Nephron (organoid): ENCODE results near the gene VPREB3.

Experiments used
- H3K27ac Mint-ChIP-seq, 3 experiments: 2 replicates each; pipeline ENCODE4 v1.8.0; 2020; ENCODE audit warnings: mixed read lengths in 3 of 3, mild to moderate bottlenecking in 2 of 3, moderate library complexity in 1 of 3
- H3K27me3 Mint-ChIP-seq: 2 replicates; pipeline ENCODE4 v1.8.0; 2021; ENCODE audit warnings: low read depth, mild to moderate bottlenecking, moderate library complexity, mixed read lengths
- H3K36me3 Mint-ChIP-seq: 2 replicates; pipeline ENCODE4 v1.8.0; 2020; ENCODE audit warnings: low read depth, mixed read lengths
- H3K4me1 Mint-ChIP-seq: 2 replicates; pipeline ENCODE4 v1.8.0; 2020; ENCODE audit warnings: mixed read lengths
- H3K4me3 Mint-ChIP-seq, 3 experiments: 2 replicates each; pipeline ENCODE4 v1.8.0; 2020; ENCODE audit warnings: mild to moderate bottlenecking in 3 of 3, mixed read lengths in 3 of 3, moderate library complexity in 2 of 3
- H3K9me3 Mint-ChIP-seq: 2 replicates; pipeline ENCODE4 v1.8.0; 2020; ENCODE audit warnings: mixed read lengths
- TF ChIP-seq, protein P1 (sequence below), 3 experiments: fragments of 200-600 bp; sonication (generic); IDR thresholded peaks; one replicate each; pipeline ENCODE4 v1.5.0; 2021; ENCODE audit warnings: antibody characterized with exemption in 3 of 3; ENCODE audit not compliant: unreplicated experiment in 3 of 3

The VPREB3 gene

GRCh38 chr22:23715806-23716375 is 38.3 kb downstream of the VPREB3 start:
- H3K4me1 Mint-ChIP-seq = peaks cover 4% of the 10 kb centered on the region
- H3K27me3 Mint-ChIP-seq = no peaks in the 10 kb centered on the region
- TF ChIP-seq, protein P1, sequence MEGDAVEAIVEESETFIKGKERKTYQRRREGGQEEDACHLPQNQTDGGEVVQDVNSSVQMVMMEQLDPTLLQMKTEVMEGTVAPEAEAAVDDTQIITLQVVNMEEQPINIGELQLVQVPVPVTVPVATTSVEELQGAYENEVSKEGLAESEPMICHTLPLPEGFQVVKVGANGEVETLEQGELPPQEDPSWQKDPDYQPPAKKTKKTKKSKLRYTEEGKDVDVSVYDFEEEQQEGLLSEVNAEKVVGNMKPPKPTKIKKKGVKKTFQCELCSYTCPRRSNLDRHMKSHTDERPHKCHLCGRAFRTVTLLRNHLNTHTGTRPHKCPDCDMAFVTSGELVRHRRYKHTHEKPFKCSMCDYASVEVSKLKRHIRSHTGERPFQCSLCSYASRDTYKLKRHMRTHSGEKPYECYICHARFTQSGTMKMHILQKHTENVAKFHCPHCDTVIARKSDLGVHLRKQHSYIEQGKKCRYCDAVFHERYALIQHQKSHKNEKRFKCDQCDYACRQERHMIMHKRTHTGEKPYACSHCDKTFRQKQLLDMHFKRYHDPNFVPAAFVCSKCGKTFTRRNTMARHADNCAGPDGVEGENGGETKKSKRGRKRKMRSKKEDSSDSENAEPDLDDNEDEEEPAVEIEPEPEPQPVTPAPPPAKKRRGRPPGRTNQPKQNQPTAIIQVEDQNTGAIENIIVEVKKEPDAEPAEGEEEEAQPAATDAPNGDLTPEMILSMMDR (IDR thresholded peaks at IDR 0.05; ENCODE audit: unreplicated experiment in 3 of 3) = no peak
- peak overlapping the region; percentile 81 to 89 (median 83) for H3K4me3 Mint-ChIP-seq
- H3K27ac Mint-ChIP-seq = no peak overlapping the region
- H3K9me3 Mint-ChIP-seq = no peaks in the 10 kb centered on the region
- H3K36me3 Mint-ChIP-seq = peaks cover 21% of the 10 kb centered on the region

- TF ChIP-seq, protein P1 (IDR thresholded peaks at IDR 0.05; ENCODE audit: unreplicated experiment in 3 of 3) = no peak
- Mint-ChIP-seq H3K27ac (peak overlapping the region in 1 of 3 experiments; percentile 41), H3K4me3 (peak overlapping the region; percentile 81 to 89 (median 83)), H3K9me3 (no peaks in the 10 kb centered on the region), H3K4me1 (peaks cover 4% of the 10 kb centered on the region), H3K27me3 (no peaks in the 10 kb centered on the region), H3K36me3 (peaks cover 31% of the 10 kb centered on the region)
These were observed 39.3 kb downstream of the VPREB3 start for GRCh38 chr22:23714596-23715578.

GRCh38 chr22:23713696-23714595 is 40.3 kb downstream of the VPREB3 start:
- Mint-ChIP-seq H3K27ac (peak overlapping the region in 1 of 3 experiments; percentile 48), H3K36me3 (peaks cover 38% of the 10 kb centered on the region), H3K4me1 (peaks cover 4% of the 10 kb centered on the region), H3K9me3 (no peaks in the 10 kb centered on the region), H3K4me3 (peak overlapping the region; percentile 55 to 64 (median 62)), H3K27me3 (no peaks in the 10 kb centered on the region)
- TF ChIP-seq, protein P1 (IDR thresholded peaks at IDR 0.05; ENCODE audit: unreplicated experiment in 3 of 3) = no peak

- Mint-ChIP-seq H3K4me1 (peaks cover 4% of the 10 kb centered on the region), H3K27ac (no peak overlapping the region), H3K36me3 (peaks cover 52% of the 10 kb centered on the region), H3K4me3 (no peak overlapping the region), H3K9me3 (no peaks in the 10 kb centered on the region), H3K27me3 (no peaks in the 10 kb centered on the region)
- TF ChIP-seq, protein P1 (IDR thresholded peaks at IDR 0.05; ENCODE audit: unreplicated experiment in 3 of 3) = no peak
These were observed 42.0 kb downstream of the VPREB3 start for GRCh38 chr22:23712256-23712655.

- H3K27me3 Mint-ChIP-seq = no peaks in the 10 kb centered on the region
- no peak overlapping the region for H3K4me3 Mint-ChIP-seq
- H3K36me3 Mint-ChIP-seq = peaks cover 79% of the 10 kb centered on the region
- no peaks in the 10 kb centered on the region for H3K4me1 Mint-ChIP-seq
- no peak overlapping the region for H3K27ac Mint-ChIP-seq
- H3K9me3 Mint-ChIP-seq = no peaks in the 10 kb centered on the region
- TF ChIP-seq, protein P1 (IDR thresholded peaks at IDR 0.05; ENCODE audit: unreplicated experiment in 3 of 3) = no peak
These were observed 45.1 kb downstream of the VPREB3 start for GRCh38 chr22:23709107-23709506.
